HG02623 (cell line): ENCODE results near the gene TMEM97.
"Not testable (repeated sequence)": the region's sequence is repeated elsewhere in the genome, so short reads cannot be mapped to it uniquely, and the experiment has no call there.

Experiments used
- ATAC-seq: cut with Tn5 transposase; IDR thresholded peaks from one replicate; pipeline ENCODE4 v1.9.1; 2021; ENCODE audit warnings: moderate library complexity; ENCODE audit not compliant: unreplicated experiment

The TMEM97 gene

GRCh38 chr17:28335959-28336871, 17.2 kb downstream of the TMEM97 start:
- ATAC-seq, result no peak

GRCh38 chr17:28338056-28338768, 19.2 kb downstream of the TMEM97 start:
- ATAC-seq, result no peak

- not testable (repeated sequence) for ATAC-seq
Observed at GRCh38 chr17:28338769-28339212, 19.8 kb downstream of the TMEM97 start.

- ATAC-seq, result no peak
Observed at GRCh38 chr17:28339431-28339830, 20.4 kb downstream of the TMEM97 start.

- no peak for ATAC-seq
Observed at GRCh38 chr17:28340374-28340773, 21.4 kb downstream of the TMEM97 start.

- ATAC-seq, result no peak
Observed at GRCh38 chr17:28341516-28341915, 22.5 kb downstream of the TMEM97 start.

- no peak for ATAC-seq
Observed at GRCh38 chr17:28342313-28342712, 23.3 kb downstream of the TMEM97 start.

- ATAC-seq, result no peak
Observed at GRCh38 chr17:28343491-28343932, 24.5 kb downstream of the TMEM97 start.

GRCh38 chr17:28344011-28344410, 25.0 kb downstream of the TMEM97 start:
- ATAC-seq, result no peak

- no peak for ATAC-seq
Observed at GRCh38 chr17:28344435-28344901, 25.5 kb downstream of the TMEM97 start.

GRCh38 chr17:28345419-28346198, 26.6 kb downstream of the TMEM97 start:
- ATAC-seq, result no peak

- no peak for ATAC-seq
Observed at GRCh38 chr17:28346199-28346580, 27.2 kb downstream of the TMEM97 start.

- ATAC-seq, result no peak
Observed at GRCh38 chr17:28346746-28347246, 27.8 kb downstream of the TMEM97 start.

GRCh38 chr17:28347261-28347891, 28.4 kb downstream of the TMEM97 start:
- ATAC-seq, result no peak

- no peak for ATAC-seq
Observed at GRCh38 chr17:28348979-28349378, 30.0 kb downstream of the TMEM97 start.

GRCh38 chr17:28350271-28350670, 31.3 kb downstream of the TMEM97 start:
- no peak for ATAC-seq

GRCh38 chr17:28357061-28357900, 38.3 kb downstream of the TMEM97 start, which contains the start of gene POLDIP2:
POLDIP2 (minus strand) TSS chr17:28357527; CDS start chr17:28357448, 79 bp downstream.
- ATAC-seq, result peak; percentile 96

- ATAC-seq, result no peak
Observed at GRCh38 chr17:28357901-28358197, 38.8 kb downstream of the TMEM97 start.

- no peak for ATAC-seq
Observed at GRCh38 chr17:28363186-28363585, 44.2 kb downstream of the TMEM97 start.
